ENCODE results near the gene ZNF574. TPM values are rescaled to one million over a fixed set of nuclear protein-coding genes. Genes with fewer than 3 reads are reported as not detected.

The ZNF574 gene
- total RNA-seq, 4 donors from 2014 or later: 14.4 to 25.3 (median 17.1) TPM

DNA sequence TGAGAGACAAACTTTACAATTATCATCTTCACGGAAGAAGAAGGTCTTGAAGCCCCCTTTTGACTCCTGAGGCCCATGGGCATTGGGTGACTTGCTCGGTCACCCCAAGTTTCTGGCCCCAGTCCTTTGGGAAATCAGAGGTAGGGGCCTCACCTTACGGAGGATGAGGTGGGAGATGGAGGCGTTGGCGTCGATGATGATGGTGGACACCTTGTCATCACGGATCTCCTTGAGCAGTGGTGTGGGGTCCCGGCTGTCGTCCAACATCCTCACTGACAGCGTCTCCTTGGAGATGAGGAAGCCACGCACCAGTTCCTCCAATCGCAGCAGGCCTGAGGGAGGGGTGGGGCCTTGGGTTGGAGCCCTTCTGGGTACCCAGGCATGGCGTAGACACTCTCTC lies 16.8 kb upstream of the ZNF574 start:
- Histone ChIP-seq H3K27ac (no peak overlapping the region), H3K9me3 (no peaks in the 10 kb centered on the region), H3K36me3 (peaks cover 0 to 100% of the 10 kb centered on the region in 2 donors), H3K27me3 (no peaks in the 10 kb centered on the region), H3K4me3 (no peak overlapping the region), H3K4me1 (no peaks in the 10 kb centered on the region)
- TF ChIP-seq, protein P1, sequence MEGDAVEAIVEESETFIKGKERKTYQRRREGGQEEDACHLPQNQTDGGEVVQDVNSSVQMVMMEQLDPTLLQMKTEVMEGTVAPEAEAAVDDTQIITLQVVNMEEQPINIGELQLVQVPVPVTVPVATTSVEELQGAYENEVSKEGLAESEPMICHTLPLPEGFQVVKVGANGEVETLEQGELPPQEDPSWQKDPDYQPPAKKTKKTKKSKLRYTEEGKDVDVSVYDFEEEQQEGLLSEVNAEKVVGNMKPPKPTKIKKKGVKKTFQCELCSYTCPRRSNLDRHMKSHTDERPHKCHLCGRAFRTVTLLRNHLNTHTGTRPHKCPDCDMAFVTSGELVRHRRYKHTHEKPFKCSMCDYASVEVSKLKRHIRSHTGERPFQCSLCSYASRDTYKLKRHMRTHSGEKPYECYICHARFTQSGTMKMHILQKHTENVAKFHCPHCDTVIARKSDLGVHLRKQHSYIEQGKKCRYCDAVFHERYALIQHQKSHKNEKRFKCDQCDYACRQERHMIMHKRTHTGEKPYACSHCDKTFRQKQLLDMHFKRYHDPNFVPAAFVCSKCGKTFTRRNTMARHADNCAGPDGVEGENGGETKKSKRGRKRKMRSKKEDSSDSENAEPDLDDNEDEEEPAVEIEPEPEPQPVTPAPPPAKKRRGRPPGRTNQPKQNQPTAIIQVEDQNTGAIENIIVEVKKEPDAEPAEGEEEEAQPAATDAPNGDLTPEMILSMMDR (IDR thresholded peaks at IDR 0.05): no peak
- TF ChIP-seq POLR2A (IDR thresholded peaks at IDR 0.05): no peak
- TF ChIP-seq POLR2AphosphoS5 (IDR thresholded peaks at IDR 0.05): no peak
- no peak for TF ChIP-seq EP300 (IDR thresholded peaks at IDR 0.05)
- ATAC-seq: no peak
- 88 to 89% methylated on average over 3 to 5 of the region's 13 CpGs for WGBS, 2 donors (ENCODE audit: low coverage in 1 of 2)

DNA sequence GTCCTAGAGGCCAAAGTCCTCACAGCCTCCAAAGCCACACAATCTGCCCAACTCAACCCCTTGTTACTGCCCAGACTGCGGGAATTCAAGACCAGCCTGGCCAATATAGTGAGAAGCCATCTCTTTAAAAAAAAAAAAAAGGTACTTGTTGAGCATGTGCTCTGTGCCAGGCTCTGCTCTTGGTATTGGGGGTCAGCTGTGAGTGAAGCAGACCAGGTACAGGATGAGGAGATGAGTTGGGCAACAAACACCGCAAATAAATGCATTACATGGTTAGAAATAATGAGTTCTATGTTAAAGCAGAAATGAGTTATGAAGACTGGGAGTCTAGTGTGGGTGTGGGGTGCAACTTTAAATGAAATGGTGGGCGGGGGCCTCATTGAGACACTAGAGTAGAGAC lies 15.8 kb upstream of the ZNF574 start:
- H3K9me3 ChIP-seq: no peaks in the 10 kb centered on the region
- TF ChIP-seq POLR2AphosphoS5 (IDR thresholded peaks at IDR 0.05) (no peak), EP300 (IDR thresholded peaks at IDR 0.05) (no peak), POLR2A (IDR thresholded peaks at IDR 0.05) (no peak)
- TF ChIP-seq, protein P1 (IDR thresholded peaks at IDR 0.05): no peak
- no peak overlapping the region for H3K27ac ChIP-seq
- H3K4me1 ChIP-seq: no peaks in the 10 kb centered on the region
- 94 to 97% methylated on average over 2 to 3 of the region's 3 CpGs for WGBS, 2 donors (ENCODE audit: low coverage in 1 of 2)
- H3K27me3 ChIP-seq: no peaks in the 10 kb centered on the region
- no peak for ATAC-seq
- peaks cover 0 to 100% of the 10 kb centered on the region in 2 donors for H3K36me3 ChIP-seq
- H3K4me3 ChIP-seq: no peak overlapping the region

DNA sequence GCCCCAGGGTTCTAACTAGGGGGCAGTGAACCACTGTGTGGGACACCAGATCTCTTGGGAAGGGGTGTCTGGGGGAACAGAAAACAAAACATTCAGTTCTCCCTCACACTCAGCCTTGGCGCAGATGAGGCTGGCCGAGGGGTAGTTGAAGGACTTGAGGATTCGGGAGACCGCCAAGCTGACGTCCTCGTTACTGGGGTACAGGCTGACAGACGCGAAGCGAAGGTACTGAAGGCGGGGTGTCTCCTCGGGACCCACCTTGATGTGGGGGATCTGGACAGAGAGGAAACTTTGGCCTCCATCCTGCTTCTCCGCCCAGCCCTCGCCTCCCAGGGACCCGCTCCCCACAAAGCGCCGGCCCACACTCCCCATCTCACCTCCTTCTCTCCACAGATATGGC lies 13.6 kb upstream of the ZNF574 start:
- Histone ChIP-seq H3K4me3 (no peak overlapping the region), H3K4me1 (peaks cover 0 to 7% (median 0%) of the 10 kb centered on the region in 3 donors), H3K36me3 (peaks cover 0 to 89% of the 10 kb centered on the region in 2 donors), H3K27me3 (no peaks in the 10 kb centered on the region), H3K9me3 (no peaks in the 10 kb centered on the region), H3K27ac (no peak overlapping the region)
- 90 to 94% methylated on average over 2 to 14 of the region's 16 CpGs for WGBS, 2 donors (ENCODE audit: low coverage in 1 of 2)
- no peak for TF ChIP-seq POLR2AphosphoS5 (IDR thresholded peaks at IDR 0.05)
- no peak for TF ChIP-seq EP300 (IDR thresholded peaks at IDR 0.05)
- TF ChIP-seq, protein P1 (IDR thresholded peaks at IDR 0.05): no peak
- no peak for TF ChIP-seq POLR2A (IDR thresholded peaks at IDR 0.05)
- ATAC-seq: no peak

DNA sequence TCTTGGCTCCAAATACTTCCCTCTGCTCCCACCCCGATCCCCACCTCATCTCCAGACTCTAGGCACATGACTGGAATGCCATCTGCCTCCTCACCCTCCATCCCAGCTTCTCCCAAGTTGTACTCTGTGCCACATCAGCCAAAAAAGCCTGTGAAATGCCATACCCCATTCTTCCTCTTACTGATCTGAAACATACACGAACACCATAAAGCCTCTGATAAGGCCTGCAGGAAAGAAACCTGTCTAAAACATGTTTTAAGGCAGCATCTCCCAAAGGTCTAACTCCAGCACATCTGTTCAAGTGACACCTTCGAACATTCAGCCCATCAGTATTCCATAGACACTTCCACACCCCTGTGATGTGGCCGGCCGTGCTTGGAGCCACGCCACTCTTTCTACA lies 11.5 kb upstream of the ZNF574 start:
- Histone ChIP-seq H3K4me3 (no peak overlapping the region), H3K27ac (no peak overlapping the region), H3K4me1 (peaks cover 0 to 28% (median 4%) of the 10 kb centered on the region in 3 donors), H3K9me3 (no peaks in the 10 kb centered on the region), H3K27me3 (no peaks in the 10 kb centered on the region), H3K36me3 (peaks cover 0 to 69% of the 10 kb centered on the region in 2 donors)
- 65 to 93% methylated on average over 2 to 3 of the region's 6 CpGs for WGBS, 2 donors (ENCODE audit: low coverage in 1 of 2)
- ATAC-seq: no peak
- TF ChIP-seq EP300 (IDR thresholded peaks at IDR 0.05) (no peak), POLR2AphosphoS5 (IDR thresholded peaks at IDR 0.05) (no peak), POLR2A (IDR thresholded peaks at IDR 0.05) (no peak)
- TF ChIP-seq, protein P1 (IDR thresholded peaks at IDR 0.05): no peak

DNA sequence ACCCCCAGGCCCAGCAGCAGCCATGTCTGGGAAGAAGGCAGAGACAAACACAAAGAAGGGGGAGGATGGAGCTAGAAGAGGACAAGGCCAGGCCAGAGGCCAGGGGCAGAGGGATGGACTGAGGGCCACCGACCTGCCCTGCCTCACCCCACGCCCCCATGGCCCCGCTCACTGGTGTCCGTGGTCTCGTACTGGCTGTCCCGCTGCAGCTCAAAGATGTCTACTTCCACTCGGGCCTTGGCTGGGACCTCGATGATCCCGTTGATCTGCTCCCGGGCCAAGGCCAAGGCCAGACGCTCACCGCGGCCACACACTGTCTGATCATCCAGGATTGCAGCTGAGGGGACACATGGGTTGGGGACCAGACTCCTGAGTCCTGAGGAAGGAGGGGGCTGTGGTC lies 10.9 kb upstream of the ZNF574 start:
- Histone ChIP-seq H3K36me3 (peaks cover 0 to 62% of the 10 kb centered on the region in 2 donors), H3K4me1 (peaks cover 0 to 34% (median 4%) of the 10 kb centered on the region in 3 donors), H3K9me3 (no peaks in the 10 kb centered on the region), H3K27ac (no peak overlapping the region), H3K27me3 (no peaks in the 10 kb centered on the region), H3K4me3 (no peak overlapping the region)
- ATAC-seq: no peak
- WGBS, 2 donors (ENCODE audit: low coverage in 1 of 2): no CpG with 5 or more reads among the region's 13 CpGs
- no peak for TF ChIP-seq POLR2A (IDR thresholded peaks at IDR 0.05)
- no peak for TF ChIP-seq POLR2AphosphoS5 (IDR thresholded peaks at IDR 0.05)
- TF ChIP-seq EP300 (IDR thresholded peaks at IDR 0.05): no peak
- TF ChIP-seq, protein P1 (IDR thresholded peaks at IDR 0.05): no peak
